A673 (cell line): ENCODE data around the gene BCL6. TPM values are rescaled to one million over a fixed set of nuclear protein-coding genes. Genes with fewer than 3 reads are reported as not detected.

ENCODE experiments used
- BruUV-seq: library from RNA; stranded (reverse); fragments of 400-500 nt; replicated peaks from 2 replicates; lab custom pipeline; 2021; lab: Mats Ljungman, UMichigan
- CTCF ChIA-PET: fragments of 300-600 bp; sonication (Branson Sonifier 250); formaldehyde crosslinking; loops from one replicate; lab custom pipeline; 2022; ENCODE audit warnings: antibody characterized with exemption; lab: Charles Lee
- POLR2A ChIA-PET: fragments of 300-600 bp; sonication (Branson Sonifier 250); formaldehyde crosslinking; loops from one replicate; lab custom pipeline; 2022; ENCODE audit warnings: antibody characterized with exemption; ENCODE audit not compliant: low non-redundant PET; lab: Charles Lee
- DNase-seq: peaks from one replicate; pipeline ENCODE4 v3.0.0-alpha.2; 2015; ENCODE audit warnings: low spot score
- H3K27ac ChIP-seq: fragments of 200-600 bp; sonication (generic); 2 replicates; pipeline ENCODE4 v1.5.1; 2016; ENCODE audit warnings: mixed run types, low read depth, mild to moderate bottlenecking, mixed read lengths, antibody characterized with exemption, low read length; ENCODE audit not compliant: poor library complexity, severe bottlenecking
- H3K27me3 ChIP-seq: fragments of 200-600 bp; sonication (generic); replicated peaks from 2 replicates; pipeline ENCODE4 v1.6.1; 2017; ENCODE audit warnings: mixed run types, low read depth, mild to moderate bottlenecking, mixed read lengths, antibody characterized with exemption, low read length; ENCODE audit not compliant: insufficient read depth, poor library complexity
- H3K36me3 ChIP-seq: fragments of 200-600 bp; sonication (generic); 2 replicates; pipeline ENCODE4 v1.6.1; 2016; ENCODE audit warnings: mixed run types, mild to moderate bottlenecking, mixed read lengths, antibody characterized with exemption, low read length; ENCODE audit not compliant: insufficient read depth, poor library complexity, severe bottlenecking
- H3K4me1 ChIP-seq: fragments of 200-600 bp; sonication (generic); 2 replicates; pipeline ENCODE4 v1.6.1; 2017; ENCODE audit warnings: mixed run types, mild to moderate bottlenecking, mixed read lengths, antibody characterized with exemption, low read length; ENCODE audit not compliant: insufficient read depth, poor library complexity, severe bottlenecking
- H3K4me3 ChIP-seq: fragments of 200-600 bp; sonication (generic); 2 replicates; pipeline ENCODE4 v1.5.1; 2016; ENCODE audit warnings: low read depth, mixed run types, mild to moderate bottlenecking, mixed read lengths, low read length; ENCODE audit not compliant: poor library complexity, severe bottlenecking
- H3K9me3 ChIP-seq: fragments of 200-600 bp; sonication (generic); 2 replicates; pipeline ENCODE4 v1.6.1; 2016; ENCODE audit warnings: mixed run types, low read depth, mild to moderate bottlenecking, mixed read lengths, antibody characterized with exemption, low read length; ENCODE audit not compliant: poor library complexity, severe bottlenecking
- CTCF ChIP-seq: fragments of 300-800, 200-600 bp; sonication (generic); conservative IDR thresholded peaks from 2 replicates; pipeline ENCODE4 v1.5.1; 2017; ENCODE audit warnings: low read depth, mild to moderate bottlenecking, antibody characterized with exemption, low read length, moderate library complexity, mixed read lengths
- EZH2 ChIP-seq: fragments of 200-600 bp; sonication (generic); IDR thresholded peaks from 2 replicates; pipeline ENCODE4 v1.6.1; 2017; ENCODE audit warnings: borderline replicate concordance, low read depth, mild to moderate bottlenecking, mixed read lengths, antibody characterized with exemption, low read length; ENCODE audit not compliant: poor library complexity, severe bottlenecking
- intact Hi-C: fragments of 100-400 bp; cut with micrococcal nuclease; formaldehyde crosslinking; loops from one replicate; pipeline ENCODE4 v1.10.0; 2022; ENCODE audit not compliant: unreplicated experiment
- total RNA-seq: library from RNA; stranded (reverse); gene quantifications from 2 replicates; pipeline ENCODE4 v1.2.3, GENCODE V29; 2021

The BCL6 gene
- total RNA-seq, 1 experiment from 2014 or later = 30.3 TPM

GRCh38 chr3:187781001-187781400 lies 35.7 kb upstream of the BCL6 start:
- no peak for DNase-seq
- POLR2A ChIA-PET = no interaction called here
- no peak for TF ChIP-seq CTCF
- TF ChIP-seq EZH2 = no peak
- Histone ChIP-seq H3K27ac (no peak overlapping the region), H3K36me3 (no peaks in the 10 kb centered on the region), H3K9me3 (no peaks in the 10 kb centered on the region), H3K4me3 (no peak overlapping the region), H3K4me1 (peaks cover 14% of the 10 kb centered on the region), H3K27me3 (no peaks in the 10 kb centered on the region)
- BruUV-seq = no TSS peak
- CTCF ChIA-PET = no interaction called here
- intact Hi-C loops = no loop called here

- BruUV-seq = no TSS peak
- no peak overlapping the region for H3K4me3 ChIP-seq
- H3K27ac ChIP-seq = no peak overlapping the region
- peaks cover 14% of the 10 kb centered on the region for H3K4me1 ChIP-seq
- no peak for DNase-seq
- POLR2A ChIA-PET = no interaction called here
- no peaks in the 10 kb centered on the region for H3K27me3 ChIP-seq
- intact Hi-C loops = no loop called here
- no peaks in the 10 kb centered on the region for H3K9me3 ChIP-seq
- TF ChIP-seq CTCF (no peak), EZH2 (no peak)
- H3K36me3 ChIP-seq = no peaks in the 10 kb centered on the region
- CTCF ChIA-PET = no interaction called here
Measured at GRCh38 chr3:187778726-187779125, 33.5 kb upstream of the BCL6 start.

- intact Hi-C loops = no loop called here
- Histone ChIP-seq H3K4me3 (no peak overlapping the region), H3K27me3 (no peaks in the 10 kb centered on the region), H3K9me3 (no peaks in the 10 kb centered on the region), H3K4me1 (peaks cover 14% of the 10 kb centered on the region), H3K27ac (no peak overlapping the region), H3K36me3 (no peaks in the 10 kb centered on the region)
- TF ChIP-seq CTCF = no peak
- TF ChIP-seq EZH2 = no peak
- peak; percentile 12 for DNase-seq
- CTCF ChIA-PET = no interaction called here
- no TSS peak for BruUV-seq
- POLR2A ChIA-PET = no interaction called here
Measured at GRCh38 chr3:187777331-187777941, 32.2 kb upstream of the BCL6 start.
